Loucy (cell line): ENCODE results near the gene CCHCR1.
"Not testable (repeated sequence)": the region's sequence is repeated elsewhere in the genome, so short reads cannot be mapped to it uniquely, and the experiment has no call there.

Experiments used
- EZH2phosphoT487 ChIP-seq: fragments of 200-600 bp; IDR thresholded peaks from 2 replicates; pipeline ENCODE4 v1.6.1; 2018; ENCODE audit warnings: antibody characterized with exemption, mild to moderate bottlenecking, moderate library complexity, borderline replicate concordance
- TF ChIP-seq, protein P1 (sequence below): fragments of 200-600 bp; sonication (generic); conservative IDR thresholded peaks from 2 replicates; pipeline ENCODE4 v1.5.1; 2014; ENCODE audit warnings: mild to moderate bottlenecking, antibody characterized with exemption, low read length

DNA sequence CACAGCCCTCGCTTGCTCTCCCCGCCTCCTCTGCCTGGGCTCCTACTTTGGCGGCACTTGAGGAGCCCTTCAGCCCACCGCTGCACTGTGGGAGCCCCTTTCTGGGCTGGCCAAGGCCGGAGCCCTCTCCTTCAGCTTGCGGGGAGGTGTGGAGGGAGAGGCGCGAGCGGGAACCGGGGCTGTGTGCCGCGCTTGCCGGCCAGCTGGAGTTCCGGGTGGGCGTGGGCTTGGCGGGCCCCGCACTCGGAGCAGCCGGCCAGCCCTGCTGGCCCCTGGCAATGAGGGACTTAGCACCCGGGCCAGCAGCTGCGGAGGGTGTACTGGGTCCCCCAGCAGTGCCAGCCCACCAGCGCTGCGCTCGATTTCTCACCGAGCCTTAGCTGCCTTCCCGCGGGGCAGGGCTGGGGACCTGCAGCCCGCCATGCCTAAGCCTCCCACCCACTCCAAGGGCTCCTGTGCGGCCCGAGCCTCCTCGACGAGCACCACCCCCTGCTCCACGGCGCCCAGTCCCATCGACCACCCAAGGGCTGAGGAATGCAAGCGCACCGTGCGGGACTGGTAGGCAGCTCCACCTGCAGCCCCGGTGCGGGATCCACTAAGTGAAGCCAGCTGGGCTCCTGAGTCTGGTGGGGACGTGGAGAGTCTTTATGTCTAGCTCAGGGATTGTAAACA, 37.8 kb upstream of the CCHCR1 start:
- TF ChIP-seq, protein P1, sequence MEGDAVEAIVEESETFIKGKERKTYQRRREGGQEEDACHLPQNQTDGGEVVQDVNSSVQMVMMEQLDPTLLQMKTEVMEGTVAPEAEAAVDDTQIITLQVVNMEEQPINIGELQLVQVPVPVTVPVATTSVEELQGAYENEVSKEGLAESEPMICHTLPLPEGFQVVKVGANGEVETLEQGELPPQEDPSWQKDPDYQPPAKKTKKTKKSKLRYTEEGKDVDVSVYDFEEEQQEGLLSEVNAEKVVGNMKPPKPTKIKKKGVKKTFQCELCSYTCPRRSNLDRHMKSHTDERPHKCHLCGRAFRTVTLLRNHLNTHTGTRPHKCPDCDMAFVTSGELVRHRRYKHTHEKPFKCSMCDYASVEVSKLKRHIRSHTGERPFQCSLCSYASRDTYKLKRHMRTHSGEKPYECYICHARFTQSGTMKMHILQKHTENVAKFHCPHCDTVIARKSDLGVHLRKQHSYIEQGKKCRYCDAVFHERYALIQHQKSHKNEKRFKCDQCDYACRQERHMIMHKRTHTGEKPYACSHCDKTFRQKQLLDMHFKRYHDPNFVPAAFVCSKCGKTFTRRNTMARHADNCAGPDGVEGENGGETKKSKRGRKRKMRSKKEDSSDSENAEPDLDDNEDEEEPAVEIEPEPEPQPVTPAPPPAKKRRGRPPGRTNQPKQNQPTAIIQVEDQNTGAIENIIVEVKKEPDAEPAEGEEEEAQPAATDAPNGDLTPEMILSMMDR, result not testable (repeated sequence)
- not testable (repeated sequence) for TF ChIP-seq EZH2phosphoT487
